Right lobe of liver (tissue), 4 donors: Measurements from ENCODE around the gene ITPR3.
A peak's percentile ranks its signal among the peaks of the same experiment; 100 is the strongest.

Experiments
- POLR2A ChIP-seq: fragments of 450-650 bp; IDR thresholded peaks from one replicate; pipeline ENCODE4 v1.6.1; 2017; ENCODE audit warnings: antibody characterized with exemption, mild to moderate bottlenecking
- TF ChIP-seq, protein P1 (sequence below), 4 donors: fragments of 200-600 bp in 3 of 4; fragments of 450-650 bp in 1 of 4; IDR thresholded peaks; one replicate each; pipeline versions ENCODE4 v1.5.1 to v1.8.0; 2016 to 2022; ENCODE audit warnings: antibody characterized with exemption in 4 of 4, mild to moderate bottlenecking in 2 of 4
- donor health status: DM: no; HTN: no; CAD: no.
- donor health status: DM: no; HTN: no; CAD: no.
- donor health status: DM: no; HTN: yes; CAD: no.

- TF ChIP-seq, protein P1, sequence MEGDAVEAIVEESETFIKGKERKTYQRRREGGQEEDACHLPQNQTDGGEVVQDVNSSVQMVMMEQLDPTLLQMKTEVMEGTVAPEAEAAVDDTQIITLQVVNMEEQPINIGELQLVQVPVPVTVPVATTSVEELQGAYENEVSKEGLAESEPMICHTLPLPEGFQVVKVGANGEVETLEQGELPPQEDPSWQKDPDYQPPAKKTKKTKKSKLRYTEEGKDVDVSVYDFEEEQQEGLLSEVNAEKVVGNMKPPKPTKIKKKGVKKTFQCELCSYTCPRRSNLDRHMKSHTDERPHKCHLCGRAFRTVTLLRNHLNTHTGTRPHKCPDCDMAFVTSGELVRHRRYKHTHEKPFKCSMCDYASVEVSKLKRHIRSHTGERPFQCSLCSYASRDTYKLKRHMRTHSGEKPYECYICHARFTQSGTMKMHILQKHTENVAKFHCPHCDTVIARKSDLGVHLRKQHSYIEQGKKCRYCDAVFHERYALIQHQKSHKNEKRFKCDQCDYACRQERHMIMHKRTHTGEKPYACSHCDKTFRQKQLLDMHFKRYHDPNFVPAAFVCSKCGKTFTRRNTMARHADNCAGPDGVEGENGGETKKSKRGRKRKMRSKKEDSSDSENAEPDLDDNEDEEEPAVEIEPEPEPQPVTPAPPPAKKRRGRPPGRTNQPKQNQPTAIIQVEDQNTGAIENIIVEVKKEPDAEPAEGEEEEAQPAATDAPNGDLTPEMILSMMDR (IDR thresholded peaks at IDR 0.05) = peak; percentile 34 to 50 (median 38)
- TF ChIP-seq POLR2A = no peak
Observed at GRCh38 chr6:33702345-33702977, 81.3 kb downstream of the ITPR3 start.
